Measurements from ENCODE around the gene SBNO2. TPM values are rescaled to one million over a fixed set of nuclear protein-coding genes. Genes with fewer than 3 reads are reported as not detected.

The SBNO2 gene
- total RNA-seq, 1 donor from 2014 or later = 3.3 TPM

- no peaks in the 10 kb centered on the region for H3K36me3 ChIP-seq
- no peaks in the 10 kb centered on the region for H3K9me3 Mint-ChIP-seq
- no peak for DNase-seq (ENCODE audit: low spot score)
Measured at GRCh38 chr19:1121395-1121794, 52.7 kb downstream of the SBNO2 start.

GRCh38 chr19:1119475-1120217 is 54.4 kb downstream of the SBNO2 start:
- DNase-seq (ENCODE audit: low spot score) = no peak
- Histone ChIP-seq H3K4me1 (no peaks in the 10 kb centered on the region), H3K36me3 (no peaks in the 10 kb centered on the region), H3K9me3 (ENCODE audit: low read depth) (no peaks in the 10 kb centered on the region), H3K9ac (no peak overlapping the region), H3K27me3 (no peaks in the 10 kb centered on the region), H3F3A (ENCODE audit: low read depth) (no peaks in the 10 kb centered on the region), H3K4me2 (no peak overlapping the region), H3K27ac (no peak overlapping the region), H4K20me1 (ENCODE audit: low read depth) (peaks cover 8% of the 10 kb centered on the region), H2AFZ (replicated peaks) (no peak overlapping the region), H3K79me2 (ENCODE audit: low read depth) (no peaks in the 10 kb centered on the region), H3K4me3 (no peak overlapping the region)
- TF ChIP-seq EZH2 (IDR thresholded peaks at IDR 0.05) (no peak), CTCF (IDR thresholded peaks at IDR 0.05) (no peak), EZH2phosphoT487 (IDR thresholded peaks at IDR 0.05) (no peak)
- H3K36me3 Mint-ChIP-seq = peaks cover 7% of the 10 kb centered on the region
- H3K4me1 Mint-ChIP-seq = no peaks in the 10 kb centered on the region
- no peak overlapping the region for H3K27ac Mint-ChIP-seq
- H3K9me3 Mint-ChIP-seq = no peaks in the 10 kb centered on the region
- H3K27me3 Mint-ChIP-seq (ENCODE audit: insufficient read depth, low read depth) = peaks cover 2% of the 10 kb centered on the region
- H3K4me3 Mint-ChIP-seq = no peak overlapping the region

More at GRCh38 chr19:1121395-1121794, 52.7 kb downstream of the SBNO2 start:
- Mint-ChIP-seq H3K27ac (no peak overlapping the region), H3K4me3 (no peak overlapping the region), H3K36me3 (peaks cover 7% of the 10 kb centered on the region), H3K4me1 (no peaks in the 10 kb centered on the region), H3K27me3 (ENCODE audit: insufficient read depth, low read depth) (peaks cover 2% of the 10 kb centered on the region)
- Histone ChIP-seq H3K27ac (no peak overlapping the region), H3K9ac (no peak overlapping the region), H3K4me3 (no peak overlapping the region), H2AFZ (replicated peaks) (no peak overlapping the region), H3K4me1 (no peaks in the 10 kb centered on the region), H3K27me3 (no peaks in the 10 kb centered on the region), H3K4me2 (no peak overlapping the region), H3F3A (ENCODE audit: low read depth) (no peaks in the 10 kb centered on the region), H3K79me2 (ENCODE audit: low read depth) (no peaks in the 10 kb centered on the region), H3K9me3 (ENCODE audit: low read depth) (no peaks in the 10 kb centered on the region), H4K20me1 (ENCODE audit: low read depth) (peaks cover 8% of the 10 kb centered on the region)
- no peak for TF ChIP-seq CTCF (IDR thresholded peaks at IDR 0.05)
- no peak for TF ChIP-seq EZH2phosphoT487 (IDR thresholded peaks at IDR 0.05)
- TF ChIP-seq EZH2 (IDR thresholded peaks at IDR 0.05) = no peak

- H3K9me3 Mint-ChIP-seq = no peaks in the 10 kb centered on the region
- TF ChIP-seq EZH2phosphoT487 (IDR thresholded peaks at IDR 0.05) = no peak
- no peak for TF ChIP-seq CTCF (IDR thresholded peaks at IDR 0.05)
- no peak for DNase-seq (ENCODE audit: low spot score)
- no peak overlapping the region for H3K9ac ChIP-seq
- peaks cover 8% of the 10 kb centered on the region for H4K20me1 ChIP-seq (ENCODE audit: low read depth)
- H3K4me2 ChIP-seq = no peak overlapping the region
- H3K36me3 ChIP-seq = no peaks in the 10 kb centered on the region
- no peak overlapping the region for H3K27ac ChIP-seq
- no peak overlapping the region for H3K4me3 ChIP-seq
- H3K36me3 Mint-ChIP-seq = peaks cover 7% of the 10 kb centered on the region
- H3K27me3 ChIP-seq = no peaks in the 10 kb centered on the region
- H3K79me2 ChIP-seq (ENCODE audit: low read depth) = no peaks in the 10 kb centered on the region
- peaks cover 2% of the 10 kb centered on the region for H3K27me3 Mint-ChIP-seq (ENCODE audit: insufficient read depth, low read depth)
- no peak overlapping the region for H3K4me3 Mint-ChIP-seq
- H3K27ac Mint-ChIP-seq = no peak overlapping the region
- H3K4me1 Mint-ChIP-seq = no peaks in the 10 kb centered on the region
- no peaks in the 10 kb centered on the region for H3K9me3 ChIP-seq (ENCODE audit: low read depth)
- H2AFZ ChIP-seq (replicated peaks) = no peak overlapping the region
- peaks cover 3% of the 10 kb centered on the region for H3F3A ChIP-seq (ENCODE audit: low read depth)
- H3K4me1 ChIP-seq = no peaks in the 10 kb centered on the region
Measured at GRCh38 chr19:1118999-1119398, 55.1 kb downstream of the SBNO2 start.

Data from neural progenitor cell (in vitro differentiated cells).